Upper lobe of right lung (tissue), 1 donor: Measurements from ENCODE around the gene LPXN. TPM values are rescaled to one million over a fixed set of nuclear protein-coding genes. Genes with fewer than 3 reads are reported as not detected.

Experiments used
- ATAC-seq: fragments of 200-7000 bp; cut with Tn5 transposase; one replicate; pipeline ENCODE4 v1.9.1; 2020; ENCODE audit warnings: mild to moderate bottlenecking, moderate library complexity
- DNase-seq: peaks from one replicate; pipeline ENCODE4 v3.0.0-alpha.2; 2020
- H3K27ac ChIP-seq: fragments of 200-600 bp; one replicate; pipeline ENCODE4 v1.8.0; 2022
- H3K27me3 ChIP-seq: fragments of 200-600 bp; one replicate; pipeline ENCODE4 v1.8.0; 2022; ENCODE audit warnings: mild to moderate bottlenecking
- H3K36me3 ChIP-seq: fragments of 200-600 bp; one replicate; pipeline ENCODE4 v1.8.0; 2022
- H3K4me1 ChIP-seq: fragments of 200-600 bp; one replicate; pipeline ENCODE4 v1.8.0; 2022
- H3K4me3 ChIP-seq: fragments of 200-600 bp; one replicate; pipeline ENCODE4 v1.8.0; 2022; ENCODE audit warnings: mild to moderate bottlenecking
- H3K9me3 ChIP-seq: fragments of 200-600 bp; one replicate; pipeline ENCODE4 v1.8.0; 2022
- CTCF ChIP-seq: fragments of 200-600 bp; IDR thresholded peaks from one replicate; pipeline ENCODE4 v1.8.0; 2022; ENCODE audit warnings: antibody characterized with exemption
- intact Hi-C: fragments of 100-400 bp; cut with DNase I; formaldehyde crosslinking; loops from one replicate; pipeline ENCODE4 v1.11.0; 2022
- total RNA-seq: library from RNA; stranded (reverse); fragmentation: NEBNext Ultra II Directional; extraction: Animal tissue kit (Norgen Biotek cat#: 25700); gene quantifications from one replicate; pipeline ENCODE4 v1.2.1, GENCODE V29; 2021
- donor health status: DM: no; HTN: yes; CAD: no; lungs with severe emphysema.

Gene LPXN
- total RNA-seq, 1 donor from 2014 or later: 46.5 TPM

DNA sequence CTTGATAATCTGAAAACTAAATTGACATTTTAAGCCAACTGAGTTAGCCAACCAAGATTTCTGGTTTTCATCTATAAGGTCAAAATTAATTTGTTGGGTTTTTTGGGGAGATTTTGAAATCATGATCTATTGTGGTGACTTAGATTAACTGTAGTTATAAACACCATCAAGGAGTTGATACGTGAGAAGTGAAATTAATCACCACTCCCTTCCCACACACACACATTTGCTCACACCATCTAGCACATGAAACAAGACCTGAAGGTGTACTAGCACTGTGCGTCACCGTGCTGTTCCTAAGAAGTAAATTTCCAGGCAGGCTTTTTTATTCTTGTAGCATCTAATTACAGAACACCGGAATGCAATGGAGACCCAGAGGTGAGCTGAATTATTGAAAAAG is 69.8 kb downstream of the LPXN start:
- ATAC-seq: no peak
- Histone ChIP-seq H3K36me3 (no peaks in the 10 kb centered on the region), H3K27me3 (no peaks in the 10 kb centered on the region), H3K4me3 (no peak overlapping the region), H3K4me1 (no peaks in the 10 kb centered on the region), H3K27ac (no peak overlapping the region), H3K9me3 (no peaks in the 10 kb centered on the region)
- no peak for TF ChIP-seq CTCF
- no peak for DNase-seq
- intact Hi-C loops: no loop called here

DNA sequence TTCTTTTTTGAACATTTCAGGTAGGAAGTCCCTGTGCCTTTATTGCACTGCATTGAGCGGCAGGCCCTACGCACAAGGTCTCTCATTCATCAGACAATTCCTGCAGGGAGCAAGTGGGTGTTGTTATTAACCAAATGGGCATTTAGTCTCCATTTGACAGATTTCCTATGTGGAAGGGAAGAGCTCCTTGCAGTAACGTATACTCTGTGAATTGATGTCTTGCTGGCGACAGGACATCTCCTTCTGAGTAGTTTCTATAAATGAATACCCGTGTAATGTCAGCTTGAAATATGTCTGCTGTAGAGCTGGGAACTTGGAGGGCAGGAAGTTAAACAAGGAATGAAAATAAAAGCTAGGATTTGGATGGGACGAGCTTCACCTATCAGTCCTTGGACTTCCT is 71.4 kb downstream of the LPXN start:
- no peak for ATAC-seq
- intact Hi-C loops: no loop called here
- no peak for DNase-seq
- no peaks in the 10 kb centered on the region for H3K27me3 ChIP-seq
- no peaks in the 10 kb centered on the region for H3K36me3 ChIP-seq
- H3K9me3 ChIP-seq: no peaks in the 10 kb centered on the region
- no peak overlapping the region for H3K27ac ChIP-seq
- no peak for TF ChIP-seq CTCF
- H3K4me1 ChIP-seq: no peaks in the 10 kb centered on the region
- H3K4me3 ChIP-seq: no peak overlapping the region

GRCh38 chr11:58503361-58503856 is 72.2 kb downstream of the LPXN start:
- intact Hi-C loops: no loop called here

GRCh38 chr11:58502004-58502403 is 73.7 kb downstream of the LPXN start:
- no peak for TF ChIP-seq CTCF
- H3K9me3 ChIP-seq: no peaks in the 10 kb centered on the region
- ATAC-seq: no peak
- H3K27ac ChIP-seq: no peak overlapping the region
- intact Hi-C loops: no loop called here
- H3K27me3 ChIP-seq: no peaks in the 10 kb centered on the region
- DNase-seq: no peak
- no peaks in the 10 kb centered on the region for H3K4me1 ChIP-seq
- H3K36me3 ChIP-seq: no peaks in the 10 kb centered on the region
- no peak overlapping the region for H3K4me3 ChIP-seq

More at GRCh38 chr11:58503361-58503856, 72.2 kb downstream of the LPXN start:
- ATAC-seq (no peak), DNase-seq (no peak)
- H3K4me1 ChIP-seq: no peaks in the 10 kb centered on the region
- TF ChIP-seq CTCF: no peak
- H3K9me3 ChIP-seq: no peaks in the 10 kb centered on the region
- no peaks in the 10 kb centered on the region for H3K27me3 ChIP-seq
- no peak overlapping the region for H3K27ac ChIP-seq
- no peaks in the 10 kb centered on the region for H3K36me3 ChIP-seq
- H3K4me3 ChIP-seq: no peak overlapping the region

- no peaks in the 10 kb centered on the region for H3K36me3 ChIP-seq
- no peak overlapping the region for H3K27ac ChIP-seq
- no peak for DNase-seq
- ATAC-seq: no peak
- no peaks in the 10 kb centered on the region for H3K9me3 ChIP-seq
- no peaks in the 10 kb centered on the region for H3K27me3 ChIP-seq
- H3K4me1 ChIP-seq: no peaks in the 10 kb centered on the region
- no peak overlapping the region for H3K4me3 ChIP-seq
- no peak for TF ChIP-seq CTCF
- intact Hi-C loops: no loop called here
Observed at GRCh38 chr11:58498464-58498863, 77.2 kb downstream of the LPXN start.

GRCh38 chr11:58497951-58498350 is 77.7 kb downstream of the LPXN start:
- H3K9me3 ChIP-seq: no peaks in the 10 kb centered on the region
- H3K36me3 ChIP-seq: no peaks in the 10 kb centered on the region
- H3K27ac ChIP-seq: no peak overlapping the region
- H3K4me3 ChIP-seq: no peak overlapping the region
- intact Hi-C loops: no loop called here
- no peak for TF ChIP-seq CTCF
- no peak for ATAC-seq
- H3K27me3 ChIP-seq: no peaks in the 10 kb centered on the region
- DNase-seq: no peak
- H3K4me1 ChIP-seq: no peaks in the 10 kb centered on the region
